Endothelial cell of umbilical vein (primary cell): ENCODE measurements around the gene ARF5. TPM values are rescaled to one million over a fixed set of nuclear protein-coding genes. Genes with fewer than 3 reads are reported as not detected.

Experiments
- BruUV-seq: library from RNA; stranded (reverse); fragments of 400-500 nt; replicated peaks from 2 replicates; lab custom pipeline; 2021; lab: Mats Ljungman, UMichigan
- CTCF ChIA-PET: fragments of 300-600, 350-600 bp; sonication (Branson Sonifier 250); formaldehyde crosslinking; loops from one replicate; lab custom pipeline; 2021; ENCODE audit warnings: antibody characterized with exemption, inconsistent platforms; lab: Charles Lee
- POLR2A ChIA-PET: fragments of 300-600, 350-600 bp; sonication (Branson Sonifier 250); formaldehyde crosslinking; loops from one replicate; lab custom pipeline; 2021; ENCODE audit warnings: antibody characterized with exemption, inconsistent platforms; lab: Charles Lee
- DNase-seq: peaks from one replicate; pipeline ENCODE4 v3.0.0-alpha.2; 2011; ENCODE audit warnings: low read depth, low spot score
- FAIRE-seq: peaks from 2 replicates; lab custom pipeline; 2011; peaks lifted over from hg19 to GRCh38; lab: Jason Lieb, UNC
- H2AFZ ChIP-seq: 2 replicates; pipeline ENCODE4 v1.6.0; 2012; ENCODE audit warnings: low read depth, low read length, control low read depth, inconsistent platforms
- H3K27ac ChIP-seq: 2 replicates; pipeline ENCODE4 v1.5.1; 2011; ENCODE audit warnings: low read depth, mild to moderate bottlenecking, control low read depth, low read length, moderate library complexity; ENCODE audit not compliant: insufficient read depth
- H3K27me3 ChIP-seq, 2 experiments: 2 replicates each; pipeline versions ENCODE4 v1.6.0 to v1.6.1; 2011; ENCODE audit warnings: low read length in 2 of 2, mixed read lengths in 1 of 2; ENCODE audit not compliant: control insufficient read depth in 2 of 2, insufficient read depth in 2 of 2
- H3K36me3 ChIP-seq, 2 experiments: 2 replicates in 1 of 2; 3 replicates in 1 of 2; pipeline ENCODE4 v1.5.1; 2011; ENCODE audit warnings: low read length in 2 of 2, mild to moderate bottlenecking in 1 of 2, moderate library complexity in 1 of 2; ENCODE audit not compliant: control insufficient read depth in 2 of 2, insufficient read depth in 2 of 2; ENCODE audit errors: extremely low read depth in 1 of 2
- H3K4me1 ChIP-seq: 3 replicates; pipeline ENCODE4 v1.5.1; 2011; ENCODE audit warnings: mild to moderate bottlenecking, low read length; ENCODE audit not compliant: control insufficient read depth, insufficient read depth; ENCODE audit errors: extremely low read depth
- H3K4me2 ChIP-seq: 2 replicates; pipeline ENCODE4 v1.6.1; 2011; ENCODE audit warnings: low read length, control low read depth, mixed read lengths; ENCODE audit not compliant: insufficient read depth
- H3K4me3 ChIP-seq, 3 experiments: fragments of 200-600 bp in 1 of 3; sonication (generic), shearing (Covaris generic) in 1 of 3; replicated peaks in 1 of 3; 2 replicates each; pipeline ENCODE4 v1.5.1; 2011 to 2016; ENCODE audit warnings: control low read depth in 3 of 3, low read length in 3 of 3, mild to moderate bottlenecking in 2 of 3, inconsistent platforms in 1 of 3, low read depth in 1 of 3, moderate library complexity in 1 of 3; ENCODE audit not compliant: insufficient read depth in 1 of 3
- H3K79me2 ChIP-seq: 2 replicates; pipeline ENCODE4 v1.6.0; 2012; ENCODE audit warnings: low read length, inconsistent platforms; ENCODE audit not compliant: control insufficient read depth, insufficient read depth
- H3K9ac ChIP-seq: replicated peaks from 2 replicates; pipeline ENCODE3; 2011; ENCODE audit warnings: low read length, control low read depth; ENCODE audit not compliant: insufficient read depth; ENCODE audit errors: extremely low read depth
- H3K9me1 ChIP-seq: replicated peaks from 3 replicates; pipeline ENCODE4 v1.6.0; 2011; ENCODE audit warnings: mild to moderate bottlenecking, low read length; ENCODE audit not compliant: control insufficient read depth, insufficient read depth; ENCODE audit errors: extremely low read depth
- H3K9me3 ChIP-seq: replicated peaks from 2 replicates; pipeline ENCODE4 v1.5.1; 2012; ENCODE audit warnings: low read length, inconsistent platforms; ENCODE audit not compliant: control insufficient read depth, insufficient read depth
- H4K20me1 ChIP-seq: replicated peaks from 2 replicates; pipeline ENCODE3; 2011; ENCODE audit warnings: mild to moderate bottlenecking, low read length; ENCODE audit not compliant: control insufficient read depth, insufficient read depth; ENCODE audit errors: extremely low read depth
- EZH2 ChIP-seq: IDR thresholded peaks from 2 replicates; pipeline ENCODE4 v1.6.1; 2012; ENCODE audit warnings: borderline replicate concordance, low read depth, mild to moderate bottlenecking, moderate library complexity, low read length, inconsistent platforms; ENCODE audit not compliant: severe bottlenecking
- FOS ChIP-seq: IDR thresholded peaks from 2 replicates; pipeline ENCODE4 v1.6.1; 2011; ENCODE audit warnings: mild to moderate bottlenecking, low read length, moderate library complexity, borderline replicate concordance; ENCODE audit not compliant: insufficient read depth
- GATA2 ChIP-seq: IDR thresholded peaks from 2 replicates; pipeline ENCODE4 v1.7.0; 2011; ENCODE audit warnings: low read depth, mild to moderate bottlenecking, moderate library complexity, mixed read lengths, low read length; ENCODE audit not compliant: insufficient read length, insufficient read depth
- JUN ChIP-seq: IDR thresholded peaks from 2 replicates; pipeline ENCODE4 v1.6.1; 2011; ENCODE audit warnings: borderline replicate concordance, low read depth; ENCODE audit not compliant: insufficient read length, insufficient read depth
- MYC ChIP-seq: IDR thresholded peaks from one replicate; pipeline ENCODE4 v1.6.1; 2011; ENCODE audit warnings: mild to moderate bottlenecking, low read depth, low read length
- POLR2A ChIP-seq: IDR thresholded peaks from 2 replicates; pipeline ENCODE4 v1.6.1; 2012; ENCODE audit warnings: low read depth, mild to moderate bottlenecking, control low read depth, low read length
- POLR2AphosphoS5 ChIP-seq: IDR thresholded peaks from 2 replicates; pipeline ENCODE4 v1.6.1; 2012; ENCODE audit warnings: low read depth, mild to moderate bottlenecking, control low read depth, low read length, moderate library complexity; ENCODE audit not compliant: insufficient read depth
- dilution Hi-C: fragments of 300-500 bp; cut with MboI; formaldehyde crosslinking; loops from one replicate; pipeline ENCODE4 v1.15.0; 2019; ENCODE audit warnings: low sequenced_read_pairs; ENCODE audit not compliant: extremely low pct_ligation_motif_present
- intact Hi-C: fragments of 100-400 bp; cut with micrococcal nuclease; formaldehyde crosslinking; loops from one replicate; pipeline ENCODE4 v1.10.0; 2022
- polyA plus RNA-seq, 4 experiments: library from polyadenylated mRNA; depleted of rRNA in 3 of 4; stranded (reverse) in 3 of 4; unstranded in 1 of 4; fragments of >200 nt; gene quantifications; 2 replicates each; pipeline versions ENCODE4 v1.2.1 to v1.2.3, GENCODE V29; 2011 to 2012; ENCODE audit warnings: missing spikeins in 1 of 4
- total RNA-seq: library from RNA; stranded (reverse); gene quantifications from 2 replicates; pipeline ENCODE4 v1.2.3, GENCODE V29; 2021
- TF ChIP-seq, protein P1 (sequence below), 2 donors: IDR thresholded peaks; 1 replicate in 1 of 2; 2 replicates in 1 of 2; pipeline ENCODE4 v1.5.1; 2011; ENCODE audit warnings: low read length in 2 of 2, mild to moderate bottlenecking in 2 of 2, moderate library complexity in 2 of 2, control low read depth in 1 of 2, inconsistent platforms in 1 of 2, low read depth in 1 of 2; ENCODE audit not compliant: insufficient read depth in 1 of 2; ENCODE audit errors: extremely low read depth in 1 of 2
- TF ChIP-seq, protein P2 (sequence below): IDR thresholded peaks from 2 replicates; pipeline ENCODE4 v1.6.1; 2011; ENCODE audit not compliant: insufficient read depth, insufficient read length

ARF5 gene
- total and polyA plus RNA-seq, 2 donors (not counting 3 experiments of a cell fraction or from before 2014, with no cell fraction given) = 122 to 428 TPM

GRCh38 chr7:127580612-127581011 lies 7.6 kb upstream of the ARF5 start:
- DNase-seq = no peak
- Histone ChIP-seq H3K9me3 (no peaks in the 10 kb centered on the region), H3K9me1 (no peaks in the 10 kb centered on the region), H2AFZ (no peak overlapping the region), H3K4me1 (peaks cover 19% of the 10 kb centered on the region), H3K9ac (no peak overlapping the region), H3K36me3 (peaks cover 0 to 9% of the 10 kb centered on the region in 2 experiments), H3K4me2 (no peak overlapping the region), H3K4me3 (no peak overlapping the region), H3K27me3 (no peaks in the 10 kb centered on the region), H3K79me2 (peaks cover 35% of the 10 kb centered on the region), H3K27ac (no peak overlapping the region), H4K20me1 (no peaks in the 10 kb centered on the region)
- no peak for FAIRE-seq
- CTCF ChIA-PET = no interaction called here
- dilution Hi-C loops (no loop called here), intact Hi-C loops (loop anchor here (10.0 kb wide), 1 partner anchor 454 kb away; the partner anchor contains the start of gene LRRC4)
- TF ChIP-seq GATA2 (no peak), FOS (no peak), JUN (no peak), MYC (no peak), POLR2AphosphoS5 (no peak), POLR2A (no peak), EZH2 (no peak)
- TF ChIP-seq, protein P1, sequence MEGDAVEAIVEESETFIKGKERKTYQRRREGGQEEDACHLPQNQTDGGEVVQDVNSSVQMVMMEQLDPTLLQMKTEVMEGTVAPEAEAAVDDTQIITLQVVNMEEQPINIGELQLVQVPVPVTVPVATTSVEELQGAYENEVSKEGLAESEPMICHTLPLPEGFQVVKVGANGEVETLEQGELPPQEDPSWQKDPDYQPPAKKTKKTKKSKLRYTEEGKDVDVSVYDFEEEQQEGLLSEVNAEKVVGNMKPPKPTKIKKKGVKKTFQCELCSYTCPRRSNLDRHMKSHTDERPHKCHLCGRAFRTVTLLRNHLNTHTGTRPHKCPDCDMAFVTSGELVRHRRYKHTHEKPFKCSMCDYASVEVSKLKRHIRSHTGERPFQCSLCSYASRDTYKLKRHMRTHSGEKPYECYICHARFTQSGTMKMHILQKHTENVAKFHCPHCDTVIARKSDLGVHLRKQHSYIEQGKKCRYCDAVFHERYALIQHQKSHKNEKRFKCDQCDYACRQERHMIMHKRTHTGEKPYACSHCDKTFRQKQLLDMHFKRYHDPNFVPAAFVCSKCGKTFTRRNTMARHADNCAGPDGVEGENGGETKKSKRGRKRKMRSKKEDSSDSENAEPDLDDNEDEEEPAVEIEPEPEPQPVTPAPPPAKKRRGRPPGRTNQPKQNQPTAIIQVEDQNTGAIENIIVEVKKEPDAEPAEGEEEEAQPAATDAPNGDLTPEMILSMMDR (IDR thresholded peaks at IDR 0.05; ENCODE audit: extremely low read depth in 1 of 2, insufficient read depth in 1 of 2, low read depth in 1 of 2, low read length in 2 of 2) = no peak
- TF ChIP-seq, protein P2, sequence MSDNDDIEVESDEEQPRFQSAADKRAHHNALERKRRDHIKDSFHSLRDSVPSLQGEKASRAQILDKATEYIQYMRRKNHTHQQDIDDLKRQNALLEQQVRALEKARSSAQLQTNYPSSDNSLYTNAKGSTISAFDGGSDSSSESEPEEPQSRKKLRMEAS = no peak
- no TSS peak for BruUV-seq
- POLR2A ChIA-PET = no interaction called here
